Fibroblast of lung (primary cell): ENCODE measurements around the gene TMUB1.

Experiments used
- EZH2 ChIP-seq: IDR thresholded peaks from 2 replicates; pipeline ENCODE4 v1.5.1; 2012; ENCODE audit warnings: low read length, control low read depth, mild to moderate bottlenecking; ENCODE audit errors: missing control alignments
- TF ChIP-seq, protein P1 (sequence below), 2 donors: IDR thresholded peaks in 1 of 2; conservative IDR thresholded peaks in 1 of 2; 1 replicate in 1 of 2; 2 replicates in 1 of 2; pipeline ENCODE4 v1.5.1; 2011 to 2012; ENCODE audit warnings: low read length in 2 of 2, control low read depth in 1 of 2, inconsistent platforms in 1 of 2, low read depth in 1 of 2, mild to moderate bottlenecking in 1 of 2

DNA sequence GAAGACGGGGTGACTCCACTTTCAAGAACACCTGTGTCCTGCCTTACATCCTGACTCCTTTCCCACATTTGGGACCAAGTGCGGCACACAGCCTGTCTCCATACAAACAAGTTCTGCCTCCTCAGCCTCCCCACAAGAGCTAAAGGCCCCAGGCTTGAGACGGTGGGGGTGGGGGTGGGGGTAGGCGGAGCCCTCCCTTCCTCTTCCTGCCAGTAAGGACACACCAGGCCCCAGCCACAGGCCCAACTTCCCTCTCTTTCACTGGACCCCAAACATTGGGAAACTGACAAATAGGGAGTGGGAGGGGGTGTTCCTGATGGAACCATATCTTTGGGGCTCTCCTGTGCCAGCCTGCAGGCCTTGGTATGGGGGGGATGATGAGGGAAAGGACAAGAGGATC lies 30.2 kb downstream of the TMUB1 start:
- TF ChIP-seq, protein P1, sequence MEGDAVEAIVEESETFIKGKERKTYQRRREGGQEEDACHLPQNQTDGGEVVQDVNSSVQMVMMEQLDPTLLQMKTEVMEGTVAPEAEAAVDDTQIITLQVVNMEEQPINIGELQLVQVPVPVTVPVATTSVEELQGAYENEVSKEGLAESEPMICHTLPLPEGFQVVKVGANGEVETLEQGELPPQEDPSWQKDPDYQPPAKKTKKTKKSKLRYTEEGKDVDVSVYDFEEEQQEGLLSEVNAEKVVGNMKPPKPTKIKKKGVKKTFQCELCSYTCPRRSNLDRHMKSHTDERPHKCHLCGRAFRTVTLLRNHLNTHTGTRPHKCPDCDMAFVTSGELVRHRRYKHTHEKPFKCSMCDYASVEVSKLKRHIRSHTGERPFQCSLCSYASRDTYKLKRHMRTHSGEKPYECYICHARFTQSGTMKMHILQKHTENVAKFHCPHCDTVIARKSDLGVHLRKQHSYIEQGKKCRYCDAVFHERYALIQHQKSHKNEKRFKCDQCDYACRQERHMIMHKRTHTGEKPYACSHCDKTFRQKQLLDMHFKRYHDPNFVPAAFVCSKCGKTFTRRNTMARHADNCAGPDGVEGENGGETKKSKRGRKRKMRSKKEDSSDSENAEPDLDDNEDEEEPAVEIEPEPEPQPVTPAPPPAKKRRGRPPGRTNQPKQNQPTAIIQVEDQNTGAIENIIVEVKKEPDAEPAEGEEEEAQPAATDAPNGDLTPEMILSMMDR (conservative IDR thresholded peaks at IDR 0.05 in 1 of 2, IDR thresholded peaks at IDR 0.05 in 1 of 2; ENCODE audit: low read depth in 1 of 2, low read length in 2 of 2) = no peak
- TF ChIP-seq EZH2 = no peak
